Neural cell (in vitro differentiated cells): Measurements from ENCODE around the gene PFKL. TPM values are rescaled to one million over a fixed set of nuclear protein-coding genes. Genes with fewer than 3 reads are reported as not detected.

Source experiments
- H2AFZ ChIP-seq: fragments of 200-600, 300-800 bp; sonication (generic), shearing (Covaris generic); 2 replicates; pipeline ENCODE4 v1.6.0; 2014; ENCODE audit warnings: low read depth, mild to moderate bottlenecking, antibody characterized with exemption, low read length, moderate library complexity
- H3F3A ChIP-seq: fragments of 200-600 bp; shearing (Covaris generic); 2 replicates; pipeline ENCODE4 v1.6.1; 2016; ENCODE audit warnings: mild to moderate bottlenecking, moderate library complexity, mixed read lengths, antibody characterized with exemption, low read length; ENCODE audit not compliant: insufficient read depth, poor library complexity, severe bottlenecking
- H3K27ac ChIP-seq: fragments of 200-600, 300-800 bp; sonication (generic), shearing (Covaris generic); 2 replicates; pipeline ENCODE4 v1.5.1; 2014; ENCODE audit warnings: mild to moderate bottlenecking, low read length, moderate library complexity
- H3K27me3 ChIP-seq: fragments of 300-800, 200-600 bp; sonication (generic), shearing (Covaris generic); 2 replicates; pipeline ENCODE4 v1.6.0; 2014; ENCODE audit warnings: mild to moderate bottlenecking, low read depth, low read length, moderate library complexity; ENCODE audit not compliant: insufficient read depth
- H3K36me3 ChIP-seq: fragments of 300-800, 200-600 bp; sonication (generic), shearing (Covaris generic); 2 replicates; pipeline ENCODE4 v1.5.1; 2014; ENCODE audit warnings: mild to moderate bottlenecking, antibody characterized with exemption, low read length, moderate library complexity; ENCODE audit not compliant: insufficient read depth
- H3K4me2 ChIP-seq: fragments of 300-800, 200-600 bp; sonication (generic), shearing (Covaris generic); 2 replicates; pipeline ENCODE4 v1.6.0; 2014; ENCODE audit warnings: mild to moderate bottlenecking, low read length
- H3K4me3 ChIP-seq: fragments of 300-800, 200-600 bp; sonication (generic), shearing (Covaris generic); 2 replicates; pipeline ENCODE4 v1.5.1; 2014; ENCODE audit warnings: mild to moderate bottlenecking, low read length, moderate library complexity
- H3K79me2 ChIP-seq: fragments of 200-600 bp; shearing (Covaris generic); replicated peaks from 2 replicates; pipeline ENCODE4 v1.6.0; 2014; ENCODE audit warnings: mild to moderate bottlenecking, low read length, moderate library complexity; ENCODE audit not compliant: insufficient read depth
- H3K9ac ChIP-seq: fragments of 300-800, 200-600 bp; sonication (generic), shearing (Covaris generic); 2 replicates; pipeline ENCODE4 v1.6.1; 2016; ENCODE audit warnings: mild to moderate bottlenecking, low read length, mixed read lengths
- H3K9me2 ChIP-seq: fragments of 200-600 bp; shearing (Covaris generic); 2 replicates; pipeline ENCODE4 v1.6.1; 2016; ENCODE audit warnings: mild to moderate bottlenecking, low read length, mixed read lengths; ENCODE audit not compliant: insufficient read depth
- H3K9me3 ChIP-seq: fragments of 200-600, 300-800 bp; sonication (generic), shearing (Covaris generic); 2 replicates; pipeline ENCODE4 v1.6.1; 2016; ENCODE audit warnings: mild to moderate bottlenecking, mixed run types, low read length, moderate library complexity, mixed read lengths
- H4K20me1 ChIP-seq: fragments of 200-600 bp; shearing (Covaris generic); 2 replicates; pipeline ENCODE4 v1.6.1; 2016; ENCODE audit warnings: mild to moderate bottlenecking, mixed run types; ENCODE audit not compliant: insufficient read depth
- EP300 ChIP-seq: fragments of 450-650 bp; conservative IDR thresholded peaks from 2 replicates; pipeline ENCODE4 v1.6.1; 2014; ENCODE audit warnings: antibody characterized with exemption, mild to moderate bottlenecking, moderate library complexity; ENCODE audit not compliant: poor library complexity, severe bottlenecking
- EZH2 ChIP-seq: fragments of 200-600, 300-800 bp; shearing (Covaris generic), sonication (generic); IDR thresholded peaks from 2 replicates; pipeline ENCODE4 v1.6.1; 2014; ENCODE audit warnings: antibody characterized with exemption, low read length, borderline replicate concordance, mild to moderate bottlenecking; ENCODE audit not compliant: insufficient read depth, poor library complexity, severe bottlenecking
- MXI1 ChIP-seq: fragments of 450-650 bp; conservative IDR thresholded peaks from 2 replicates; pipeline ENCODE4 v1.6.1; 2014; ENCODE audit warnings: antibody characterized with exemption, mild to moderate bottlenecking; ENCODE audit not compliant: poor library complexity, severe bottlenecking
- POLR2AphosphoS5 ChIP-seq: IDR thresholded peaks from 2 replicates; pipeline ENCODE4 v1.6.1; 2012
- RAD21 ChIP-seq: fragments of 450-650 bp; conservative IDR thresholded peaks from 2 replicates; pipeline ENCODE4 v1.6.1; 2014; ENCODE audit warnings: antibody characterized with exemption, mild to moderate bottlenecking, moderate library complexity
- REST ChIP-seq: IDR thresholded peaks from 2 replicates; pipeline ENCODE4 v1.6.1; 2012; ENCODE audit warnings: borderline replicate concordance
- SMC3 ChIP-seq: fragments of 450-650 bp; conservative IDR thresholded peaks from 2 replicates; pipeline ENCODE4 v1.6.1; 2014; ENCODE audit warnings: antibody characterized with exemption, mild to moderate bottlenecking, moderate library complexity; ENCODE audit not compliant: poor library complexity
- TAF1 ChIP-seq: IDR thresholded peaks from 2 replicates; pipeline ENCODE4 v1.6.1; 2012; ENCODE audit warnings: low read depth
- polyA plus RNA-seq: library from polyadenylated mRNA; depleted of rRNA; stranded (reverse); fragments of >200 nt; gene quantifications from 2 replicates; pipeline ENCODE4 v1.2.3, GENCODE V29; 2014
- TF ChIP-seq, protein P1 (sequence below): fragments of 450-650 bp; IDR thresholded peaks from 2 replicates; pipeline ENCODE4 v1.5.1; 2014; ENCODE audit warnings: antibody characterized with exemption, mild to moderate bottlenecking, moderate library complexity; ENCODE audit not compliant: poor library complexity, severe bottlenecking

The PFKL gene
- polyA plus RNA-seq, 1 donor from 2014 or later: 79.6 TPM

GRCh38 chr21:44313451-44313850 lies 13.6 kb downstream of the PFKL start:
- H3K27ac ChIP-seq: no peak overlapping the region

GRCh38 chr21:44314128-44314527 lies 14.3 kb downstream of the PFKL start:
- Histone ChIP-seq H3K27ac (no peak overlapping the region), H3F3A (no peaks in the 10 kb centered on the region), H3K9me3 (no peaks in the 10 kb centered on the region), H3K9me2 (no peaks in the 10 kb centered on the region), H3K9ac (no peak overlapping the region), H3K36me3 (no peaks in the 10 kb centered on the region), H3K27me3 (no peaks in the 10 kb centered on the region), H3K4me3 (no peak overlapping the region), H4K20me1 (no peaks in the 10 kb centered on the region), H3K4me2 (no peak overlapping the region), H3K79me2 (no peaks in the 10 kb centered on the region), H2AFZ (no peak overlapping the region)
- TF ChIP-seq EP300: no peak
- TF ChIP-seq REST: no peak
- TF ChIP-seq, protein P1, sequence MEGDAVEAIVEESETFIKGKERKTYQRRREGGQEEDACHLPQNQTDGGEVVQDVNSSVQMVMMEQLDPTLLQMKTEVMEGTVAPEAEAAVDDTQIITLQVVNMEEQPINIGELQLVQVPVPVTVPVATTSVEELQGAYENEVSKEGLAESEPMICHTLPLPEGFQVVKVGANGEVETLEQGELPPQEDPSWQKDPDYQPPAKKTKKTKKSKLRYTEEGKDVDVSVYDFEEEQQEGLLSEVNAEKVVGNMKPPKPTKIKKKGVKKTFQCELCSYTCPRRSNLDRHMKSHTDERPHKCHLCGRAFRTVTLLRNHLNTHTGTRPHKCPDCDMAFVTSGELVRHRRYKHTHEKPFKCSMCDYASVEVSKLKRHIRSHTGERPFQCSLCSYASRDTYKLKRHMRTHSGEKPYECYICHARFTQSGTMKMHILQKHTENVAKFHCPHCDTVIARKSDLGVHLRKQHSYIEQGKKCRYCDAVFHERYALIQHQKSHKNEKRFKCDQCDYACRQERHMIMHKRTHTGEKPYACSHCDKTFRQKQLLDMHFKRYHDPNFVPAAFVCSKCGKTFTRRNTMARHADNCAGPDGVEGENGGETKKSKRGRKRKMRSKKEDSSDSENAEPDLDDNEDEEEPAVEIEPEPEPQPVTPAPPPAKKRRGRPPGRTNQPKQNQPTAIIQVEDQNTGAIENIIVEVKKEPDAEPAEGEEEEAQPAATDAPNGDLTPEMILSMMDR: no peak
- TF ChIP-seq POLR2AphosphoS5: no peak
- TF ChIP-seq MXI1: no peak
- no peak for TF ChIP-seq RAD21
- no peak for TF ChIP-seq TAF1
- TF ChIP-seq SMC3: no peak

More at GRCh38 chr21:44313451-44313850, 13.6 kb downstream of the PFKL start:
- no peak overlapping the region for H3K4me2 ChIP-seq
- no peak overlapping the region for H3K4me3 ChIP-seq
- no peaks in the 10 kb centered on the region for H3K27me3 ChIP-seq
- no peak overlapping the region for H2AFZ ChIP-seq
- H3K9ac ChIP-seq: no peak overlapping the region
- H3F3A ChIP-seq: no peaks in the 10 kb centered on the region
- no peaks in the 10 kb centered on the region for H3K36me3 ChIP-seq
- no peaks in the 10 kb centered on the region for H3K9me2 ChIP-seq
- no peaks in the 10 kb centered on the region for H4K20me1 ChIP-seq
- TF ChIP-seq SMC3 (no peak), EP300 (no peak), RAD21 (no peak), EZH2 (no peak), POLR2AphosphoS5 (no peak), REST (no peak), TAF1 (no peak), MXI1 (no peak)
- TF ChIP-seq, protein P1: no peak
- no peaks in the 10 kb centered on the region for H3K9me3 ChIP-seq
- H3K79me2 ChIP-seq: no peaks in the 10 kb centered on the region
